Adrenal gland (tissue), 5 donors: ENCODE results near the gene CNST.

Experiments used
- POLR2A ChIP-seq, 2 donors: fragments of 450-650 bp; IDR thresholded peaks; one replicate each; pipeline ENCODE4 v1.6.1; 2017; ENCODE audit warnings: antibody characterized with exemption in 2 of 2, mild to moderate bottlenecking in 2 of 2, moderate library complexity in 1 of 2
- TF ChIP-seq, protein P1 (sequence below), 6 experiments: fragments of 450-650 bp in 4 of 6; fragments of 200-600 bp in 2 of 6; sonication (generic) in 1 of 6; IDR thresholded peaks; 1 replicate in 5 of 6; 2 replicates in 1 of 6; pipeline versions ENCODE4 v1.5.1 to v1.8.0; 2016 to 2021; ENCODE audit warnings: antibody characterized with exemption in 6 of 6, mild to moderate bottlenecking in 2 of 6, moderate library complexity in 1 of 6
- donor health status: DM: no; HTN: no; CAD: no.

DNA sequence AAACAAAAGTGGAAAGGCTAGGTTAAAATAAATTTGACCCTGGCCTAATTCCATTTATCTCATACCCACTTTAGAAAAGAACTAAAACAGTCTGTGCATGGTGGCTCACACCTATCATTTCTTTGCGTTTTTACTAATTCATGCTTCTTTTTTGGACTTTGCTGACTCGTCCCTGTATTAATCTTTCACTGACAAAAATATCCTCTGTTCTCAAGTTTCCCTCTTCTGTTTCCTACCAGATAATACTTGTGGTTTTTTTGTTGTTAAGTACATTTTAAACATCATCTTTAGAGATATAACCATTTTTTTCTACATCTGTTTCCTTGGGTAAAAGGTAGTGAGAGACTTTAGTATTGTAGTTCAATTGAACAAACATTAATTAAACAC, 11.5 kb downstream of the CNST start:
- TF ChIP-seq POLR2A (IDR thresholded peaks at IDR 0.05) = no peak
- TF ChIP-seq, protein P1, sequence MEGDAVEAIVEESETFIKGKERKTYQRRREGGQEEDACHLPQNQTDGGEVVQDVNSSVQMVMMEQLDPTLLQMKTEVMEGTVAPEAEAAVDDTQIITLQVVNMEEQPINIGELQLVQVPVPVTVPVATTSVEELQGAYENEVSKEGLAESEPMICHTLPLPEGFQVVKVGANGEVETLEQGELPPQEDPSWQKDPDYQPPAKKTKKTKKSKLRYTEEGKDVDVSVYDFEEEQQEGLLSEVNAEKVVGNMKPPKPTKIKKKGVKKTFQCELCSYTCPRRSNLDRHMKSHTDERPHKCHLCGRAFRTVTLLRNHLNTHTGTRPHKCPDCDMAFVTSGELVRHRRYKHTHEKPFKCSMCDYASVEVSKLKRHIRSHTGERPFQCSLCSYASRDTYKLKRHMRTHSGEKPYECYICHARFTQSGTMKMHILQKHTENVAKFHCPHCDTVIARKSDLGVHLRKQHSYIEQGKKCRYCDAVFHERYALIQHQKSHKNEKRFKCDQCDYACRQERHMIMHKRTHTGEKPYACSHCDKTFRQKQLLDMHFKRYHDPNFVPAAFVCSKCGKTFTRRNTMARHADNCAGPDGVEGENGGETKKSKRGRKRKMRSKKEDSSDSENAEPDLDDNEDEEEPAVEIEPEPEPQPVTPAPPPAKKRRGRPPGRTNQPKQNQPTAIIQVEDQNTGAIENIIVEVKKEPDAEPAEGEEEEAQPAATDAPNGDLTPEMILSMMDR (IDR thresholded peaks at IDR 0.05) = no peak
